ENCODE measurements around the gene SLC19A1.

GRCh38 chr21:45555557-45556301 is 13.5 kb upstream of the SLC19A1 start:
- TF ChIP-seq CTCF (IDR thresholded peaks at IDR 0.05) (peak; percentile 61 to 96 (median 84)), POLR2A (IDR thresholded peaks at IDR 0.05) (peak in 1 of 2 donors; percentile 49)
